ENCODE data around the gene APOH.

Gene APOH

DNA sequence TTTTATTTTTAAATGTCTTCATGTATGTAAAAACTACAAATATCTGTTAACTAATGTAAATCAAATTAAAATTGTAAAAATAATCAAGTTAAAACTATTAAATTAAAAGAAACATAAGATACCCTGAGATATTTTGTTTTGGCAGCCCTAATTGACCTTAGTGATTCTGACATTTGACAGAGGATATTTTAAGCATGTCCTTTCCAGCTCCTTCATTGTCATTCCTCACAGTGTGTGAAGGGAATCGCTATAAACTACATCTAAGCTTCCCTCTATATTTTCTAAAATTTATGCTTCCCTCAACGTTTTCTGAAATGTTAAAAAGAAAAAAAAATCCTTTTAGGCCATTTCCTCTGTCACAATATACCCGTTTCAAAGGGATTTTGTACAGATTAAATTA, 57.5 kb downstream of the APOH start:
- H3K36me3 ChIP-seq (replicated peaks), result no peaks in the 10 kb centered on the region
- H3K9me3 ChIP-seq, result no peaks in the 10 kb centered on the region
- DNase-seq (ENCODE audit: low spot score in 2 of 2), result no peak
- in situ Hi-C loops (cut with MboI; ENCODE audit: low sequenced_read_pairs), result loop anchor here (25.0 kb wide), 3 partner anchors 459 to 884 kb away; partner anchors contain the start of gene AXIN2
- H3K27me3 ChIP-seq (ENCODE audit: low read depth), result no peaks in the 10 kb centered on the region; the same call in 1 of the 2 replicates
- no peaks in the 10 kb centered on the region for H3K4me1 ChIP-seq
- no peak overlapping the region for H3K4me3 ChIP-seq

DNA sequence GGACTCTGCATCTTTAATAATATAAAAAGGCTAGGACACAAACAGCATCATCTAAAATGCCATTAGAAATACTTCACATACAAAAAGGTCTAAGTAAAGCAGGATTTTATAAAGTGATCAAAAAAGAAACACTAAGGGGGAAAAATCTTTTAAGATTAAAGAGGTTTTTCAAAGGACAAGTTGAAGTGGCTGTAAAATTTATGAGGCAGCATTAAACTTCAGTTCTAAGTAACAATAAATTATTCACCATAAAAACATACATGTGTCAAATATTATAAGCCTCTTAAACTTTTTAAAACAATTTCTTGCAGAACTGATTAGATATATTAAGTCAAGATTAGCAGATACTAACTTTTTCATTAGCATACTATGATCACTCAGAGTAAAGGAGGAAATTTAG, 58.0 kb downstream of the APOH start:
- H3K9me3 ChIP-seq, result no peaks in the 10 kb centered on the region
- no peaks in the 10 kb centered on the region for H3K4me1 ChIP-seq
- no peaks in the 10 kb centered on the region for H3K36me3 ChIP-seq (replicated peaks)
- H3K4me3 ChIP-seq, result no peak overlapping the region
- in situ Hi-C loops (cut with MboI; ENCODE audit: low sequenced_read_pairs), result loop anchor here (25.0 kb wide), 3 partner anchors 459 to 884 kb away; partner anchors contain the start of gene AXIN2
- no peak for DNase-seq (ENCODE audit: low spot score in 2 of 2)
- H3K27me3 ChIP-seq (ENCODE audit: low read depth), result no peaks in the 10 kb centered on the region; the same call in 1 of the 2 replicates

DNA sequence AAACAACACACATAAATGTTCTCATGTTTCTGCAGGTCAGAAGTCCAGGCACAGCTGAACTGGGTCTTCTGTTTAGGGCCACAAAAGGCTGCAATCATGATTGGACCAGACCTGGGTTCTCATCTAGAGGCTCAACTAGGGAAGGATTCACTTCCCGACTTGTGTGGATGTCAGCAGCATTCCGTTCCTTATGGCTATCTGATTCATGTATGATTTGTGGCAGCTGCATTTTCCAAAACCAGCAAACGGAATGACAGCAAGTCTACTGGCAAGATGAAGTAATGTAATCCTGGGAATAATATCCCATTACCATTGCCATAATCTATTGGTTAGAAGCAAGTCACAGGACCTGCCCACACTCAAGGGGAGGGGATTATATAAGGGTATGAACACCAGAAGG, 59.4 kb downstream of the APOH start:
- no peaks in the 10 kb centered on the region for H3K4me1 ChIP-seq
- H3K36me3 ChIP-seq (replicated peaks), result no peaks in the 10 kb centered on the region
- H3K27me3 ChIP-seq (ENCODE audit: low read depth), result no peaks in the 10 kb centered on the region; the same call in 1 of the 2 replicates
- in situ Hi-C loops (cut with MboI; ENCODE audit: low sequenced_read_pairs), result loop anchor here (25.0 kb wide), 3 partner anchors 458 to 883 kb away; partner anchors contain the start of gene AXIN2
- DNase-seq (ENCODE audit: low spot score in 2 of 2), result no peak
- no peak overlapping the region for H3K4me3 ChIP-seq
- no peaks in the 10 kb centered on the region for H3K9me3 ChIP-seq

DNA sequence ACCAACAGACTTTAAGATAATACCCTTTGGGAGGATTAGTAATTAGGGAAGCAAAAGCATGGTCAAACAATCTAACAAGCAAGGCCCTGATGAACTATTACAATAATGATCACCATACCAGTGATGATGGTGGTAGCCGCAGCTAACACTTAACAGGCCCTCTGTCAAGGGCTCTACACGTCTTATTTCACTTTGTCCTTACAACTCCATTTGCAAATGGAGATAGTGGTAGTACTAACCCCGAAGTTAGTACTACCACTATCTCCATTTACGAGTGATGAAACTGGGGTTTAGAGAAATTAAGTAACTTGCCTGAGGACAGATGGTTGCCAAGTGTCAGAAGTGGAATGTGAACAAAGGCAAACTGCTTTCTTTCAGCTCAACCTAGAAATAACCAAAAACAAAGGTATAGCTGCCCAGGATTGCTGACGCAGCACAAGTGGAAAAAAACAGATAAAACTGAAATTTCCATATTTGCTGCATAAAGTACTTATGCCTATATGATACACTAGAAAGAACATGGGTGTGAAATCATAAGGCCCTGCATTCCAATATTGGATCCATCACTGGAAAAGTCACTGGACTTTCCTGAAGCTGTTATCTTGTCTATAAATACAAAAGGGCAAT, 61.9 kb downstream of the APOH start:
- DNase-seq (ENCODE audit: low spot score in 2 of 2), result no peak
- in situ Hi-C loops (cut with MboI; ENCODE audit: low sequenced_read_pairs), result loop anchor here (25.0 kb wide), 3 partner anchors 455 to 880 kb away; partner anchors contain the start of gene AXIN2

DNA sequence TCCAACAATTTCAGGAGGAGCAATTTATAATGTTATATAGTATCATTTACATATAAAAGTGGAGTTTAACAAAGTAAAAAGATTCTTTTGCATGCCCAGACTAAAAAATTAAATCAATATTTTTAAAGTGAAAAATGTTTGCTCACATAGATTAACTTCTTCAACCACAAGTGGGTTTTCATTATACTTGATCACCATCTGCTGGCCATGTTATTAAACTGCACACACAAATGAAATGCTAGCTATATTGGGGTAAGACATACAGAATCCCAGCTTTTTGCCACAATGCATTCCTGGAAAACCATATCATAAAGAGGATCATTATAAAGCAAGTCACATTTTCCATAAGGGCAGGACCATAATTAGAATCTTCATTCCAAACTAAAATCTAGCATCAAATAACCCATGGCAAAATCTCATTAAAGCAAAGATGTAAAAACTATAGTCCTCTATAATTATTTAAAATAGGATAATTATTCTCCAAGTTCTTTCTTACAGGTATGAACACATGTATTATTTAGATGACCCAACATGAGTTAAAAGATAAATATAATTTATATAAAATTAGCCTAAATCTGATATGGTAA, 63.6 kb downstream of the APOH start:
- in situ Hi-C loops (cut with MboI; ENCODE audit: low sequenced_read_pairs), result loop anchor here (25.0 kb wide), 3 partner anchors 453 to 878 kb away; partner anchors contain the start of gene AXIN2
- peak; percentile 13 to 58 for DNase-seq (ENCODE audit: low spot score in 2 of 2)

More for the DNA sequence above, 61.9 kb downstream of the APOH start:
- Histone ChIP-seq H3K9me3 (no peaks in the 10 kb centered on the region), H3K36me3 (replicated peaks) (no peaks in the 10 kb centered on the region), H3K4me1 (no peaks in the 10 kb centered on the region), H3K4me3 (no peak overlapping the region), H3K27me3 (ENCODE audit: low read depth) (no peaks in the 10 kb centered on the region; the same call in 1 of the 2 replicates)

More for the DNA sequence above, 63.6 kb downstream of the APOH start:
- H3K4me1 ChIP-seq, result no peaks in the 10 kb centered on the region
- H3K36me3 ChIP-seq (replicated peaks), result no peaks in the 10 kb centered on the region
- no peaks in the 10 kb centered on the region; the same call in 1 of the 2 replicates for H3K9me3 ChIP-seq
- no peaks in the 10 kb centered on the region for H3K27me3 ChIP-seq (ENCODE audit: low read depth)
- no peak overlapping the region for H3K4me3 ChIP-seq

All from HAP-1 (cell line).